HEK293T (cell line): ENCODE measurements around the gene CLEC16A.

ENCODE experiments used
- ARNT ChIP-seq: fragments of 450-650 bp; IDR thresholded peaks from 2 replicates; pipeline ENCODE4 v1.6.1; 2017; ENCODE audit warnings: mild to moderate bottlenecking
- BHLHE40 ChIP-seq: fragments of 450-650 bp; IDR thresholded peaks from 2 replicates; pipeline ENCODE4 v1.6.1; 2016; ENCODE audit warnings: mild to moderate bottlenecking, moderate library complexity, borderline replicate concordance
- ELF4 ChIP-seq: fragments of 450-650 bp; IDR thresholded peaks from 2 replicates; pipeline ENCODE4 v1.6.1; 2017; ENCODE audit warnings: antibody characterized with exemption
- FOXA1 ChIP-seq: fragments of 450-650 bp; IDR thresholded peaks from 2 replicates; pipeline ENCODE4 v1.6.1; 2016; ENCODE audit warnings: mild to moderate bottlenecking
- FOXK2 ChIP-seq: fragments of 450-650 bp; IDR thresholded peaks from 2 replicates; pipeline ENCODE4 v1.6.1; 2016; ENCODE audit warnings: mild to moderate bottlenecking
- FOXM1 ChIP-seq: fragments of 450-650 bp; IDR thresholded peaks from 2 replicates; pipeline ENCODE4 v1.6.1; 2017; ENCODE audit warnings: mild to moderate bottlenecking, borderline replicate concordance
- HDGF ChIP-seq: fragments of 450-650 bp; IDR thresholded peaks from 2 replicates; pipeline ENCODE4 v1.6.1; 2017; ENCODE audit warnings: antibody characterized with exemption, borderline replicate concordance
- L3MBTL2 ChIP-seq: fragments of 450-650 bp; conservative IDR thresholded peaks from 2 replicates; pipeline ENCODE4 v1.6.1; 2016; ENCODE audit warnings: mild to moderate bottlenecking
- LEF1 ChIP-seq: fragments of 450-650 bp; IDR thresholded peaks from 2 replicates; pipeline ENCODE4 v1.6.1; 2017; ENCODE audit warnings: mild to moderate bottlenecking, borderline replicate concordance
- SP1 ChIP-seq: fragments of 450-650 bp; IDR thresholded peaks from 2 replicates; pipeline ENCODE4 v1.6.1; 2017
- SUZ12 ChIP-seq: fragments of 450-650 bp; IDR thresholded peaks from 2 replicates; pipeline ENCODE4 v1.6.1; 2016; ENCODE audit warnings: mild to moderate bottlenecking
- TARDBP ChIP-seq: fragments of 450-650 bp; IDR thresholded peaks from 2 replicates; pipeline ENCODE4 v1.6.1; 2016

DNA sequence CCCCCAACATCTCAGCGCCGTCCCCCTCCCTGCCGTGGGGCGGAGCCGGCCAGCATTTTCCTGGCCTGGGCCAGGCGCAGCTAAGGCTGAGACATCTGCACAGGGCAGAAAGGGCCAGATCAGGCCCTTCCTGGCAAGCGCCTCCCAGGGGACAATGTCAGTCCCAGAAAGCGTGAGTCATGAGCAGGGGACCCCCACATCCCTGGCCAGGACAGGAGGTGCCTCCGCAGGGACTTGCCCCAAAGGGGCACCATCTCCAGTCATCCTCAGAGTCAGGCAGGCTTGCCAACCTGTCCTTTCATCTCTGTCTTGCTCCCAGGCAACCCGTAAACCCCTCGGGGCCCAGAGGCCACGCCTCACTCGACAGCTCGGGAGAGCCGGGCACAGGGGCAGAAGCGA is 268.4 kb downstream of the CLEC16A start:
- TF ChIP-seq TARDBP (no peak), SP1 (no peak), SUZ12 (no peak), FOXK2 (no peak), ELF4 (no peak), HDGF (no peak), FOXA1 (no peak), ARNT (no peak), LEF1 (no peak), L3MBTL2 (no peak), BHLHE40 (no peak), FOXM1 (no peak)
